ENCODE data around the gene OR2M4.

DNA sequence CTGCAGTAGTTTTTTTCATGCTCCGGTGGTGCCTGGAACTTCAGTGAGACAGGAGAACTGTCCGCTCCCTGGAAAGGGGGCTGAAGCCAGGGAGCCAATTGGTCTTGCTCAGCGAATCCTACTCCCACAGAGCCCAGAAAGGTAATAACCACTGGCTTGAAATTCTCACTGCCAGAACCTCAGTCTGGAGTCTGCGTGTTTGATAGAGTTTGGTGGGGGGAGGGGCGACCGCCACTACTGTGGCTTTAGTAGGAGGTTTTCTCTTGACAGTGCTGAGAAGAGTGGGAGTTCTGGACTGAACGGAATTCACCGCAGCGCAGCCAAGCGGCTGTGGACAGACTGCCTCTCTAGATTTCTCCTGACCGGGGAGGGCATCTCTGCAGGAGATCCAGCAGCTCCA, 42.2 kb upstream of the OR2M4 start:
- TF ChIP-seq POLR2A (IDR thresholded peaks at IDR 0.05; ENCODE audit: low read depth, low read length), result no peak
- TF ChIP-seq POU2F2 (IDR thresholded peaks at IDR 0.05; ENCODE audit: low read depth, low read length), result no peak
- TF ChIP-seq TAF1 (IDR thresholded peaks at IDR 0.05; ENCODE audit: low read depth, low read length), result no peak
- no peak for TF ChIP-seq SPI1 (IDR thresholded peaks at IDR 0.05; ENCODE audit: low read depth, low read length)
- TF ChIP-seq POLR2AphosphoS5 (IDR thresholded peaks at IDR 0.05; ENCODE audit: low read depth, low read length), result no peak
